ENCODE results near the gene ACO1.

Gene ACO1

GRCh38 chr9:32419921-32420320, 35.5 kb downstream of the ACO1 start:
- DNase-seq (ENCODE audit: low read depth, low spot score) = no peak

- no peak for DNase-seq (ENCODE audit: low read depth, low spot score)
Measured at GRCh38 chr9:32422237-32422806, 37.9 kb downstream of the ACO1 start.

GRCh38 chr9:32423371-32423770, 38.9 kb downstream of the ACO1 start:
- peak; percentile 58 for DNase-seq (ENCODE audit: low read depth, low spot score)

- no peak for DNase-seq (ENCODE audit: low read depth, low spot score)
Measured at GRCh38 chr9:32424616-32425015, 40.2 kb downstream of the ACO1 start.

- peak; percentile 67 for DNase-seq (ENCODE audit: low read depth, low spot score)
Measured at GRCh38 chr9:32426278-32426939, 42.0 kb downstream of the ACO1 start.

- peak; percentile 17 for DNase-seq (ENCODE audit: low read depth, low spot score)
Measured at GRCh38 chr9:32427111-32427873, 42.8 kb downstream of the ACO1 start.

- peak; percentile 28 for DNase-seq (ENCODE audit: low read depth, low spot score)
Measured at GRCh38 chr9:32430720-32431119, 46.3 kb downstream of the ACO1 start.

- no peak for DNase-seq (ENCODE audit: low read depth, low spot score)
Measured at GRCh38 chr9:32431196-32431595, 46.8 kb downstream of the ACO1 start.

GRCh38 chr9:32431940-32432555, 47.6 kb downstream of the ACO1 start:
- DNase-seq (ENCODE audit: low read depth, low spot score) = peak; percentile 59

GRCh38 chr9:32434892-32435291, 50.4 kb downstream of the ACO1 start:
- DNase-seq (ENCODE audit: low read depth, low spot score) = no peak

GRCh38 chr9:32441678-32442077, 57.2 kb downstream of the ACO1 start:
- DNase-seq (ENCODE audit: low read depth, low spot score) = no peak

- DNase-seq (ENCODE audit: low read depth, low spot score) = no peak
Measured at GRCh38 chr9:32442433-32442832, 58.0 kb downstream of the ACO1 start.

- no peak for DNase-seq (ENCODE audit: low read depth, low spot score)
Measured at GRCh38 chr9:32449969-32450368, 65.5 kb downstream of the ACO1 start.

GRCh38 chr9:32454280-32454679, 69.8 kb downstream of the ACO1 start:
- no peak for DNase-seq (ENCODE audit: low read depth, low spot score)

- DNase-seq (ENCODE audit: low read depth, low spot score) = no peak
Measured at GRCh38 chr9:32455738-32456137, 71.3 kb downstream of the ACO1 start.

GRCh38 chr9:32456564-32456963, 72.1 kb downstream of the ACO1 start:
- peak; percentile 58 for DNase-seq (ENCODE audit: low read depth, low spot score)

GRCh38 chr9:32463500-32464293, 79.3 kb downstream of the ACO1 start:
- peak; percentile 6 for DNase-seq (ENCODE audit: low read depth, low spot score)

GRCh38 chr9:32468740-32469139, 84.3 kb downstream of the ACO1 start:
- no peak for DNase-seq (ENCODE audit: low read depth, low spot score)

- DNase-seq (ENCODE audit: low read depth, low spot score) = no peak
Measured at GRCh38 chr9:32472344-32472743, 87.9 kb downstream of the ACO1 start.

GRCh38 chr9:32483343-32483742, 98.9 kb downstream of the ACO1 start:
- DNase-seq (ENCODE audit: low read depth, low spot score) = no peak

- no peak for DNase-seq (ENCODE audit: low read depth, low spot score)
Measured at GRCh38 chr9:32486839-32487562, 102.6 kb downstream of the ACO1 start.

Data from astrocyte of the hippocampus (primary cell).